Breast epithelium (tissue), 4 donors: ENCODE data around the gene ARHGAP31. TPM values are rescaled to one million over a fixed set of nuclear protein-coding genes. Genes with fewer than 3 reads are reported as not detected.
"Not testable (repeated sequence)": the region's sequence is repeated elsewhere in the genome, so short reads cannot be mapped to it uniquely, and the experiment has no call there.

Experiments
- DNase-seq, 2 donors: peaks; one replicate each; pipeline ENCODE4 v3.0.0-alpha.2; 2019; ENCODE audit warnings: low spot score in 2 of 2
- H3K27ac ChIP-seq, 2 donors: fragments of 200-600 bp; sonication (generic) in 1 of 2; one replicate each; pipeline ENCODE4 v1.5.1; 2016 to 2019; ENCODE audit warnings: mild to moderate bottlenecking in 1 of 2
- H3K27me3 ChIP-seq, 2 donors: fragments of 200-600 bp; sonication (generic) in 1 of 2; one replicate each; pipeline versions ENCODE4 v1.5.1 to v1.6.0; 2017 to 2019; ENCODE audit warnings: control low read depth in 1 of 2, mild to moderate bottlenecking in 1 of 2
- H3K36me3 ChIP-seq: fragments of 200-600 bp; one replicate; pipeline ENCODE4 v1.5.1; 2019
- H3K4me1 ChIP-seq, 2 donors: fragments of 200-600 bp; sonication (generic); one replicate each; pipeline ENCODE4 v1.5.1; 2016 to 2019; ENCODE audit warnings: control low read depth in 1 of 2
- H3K4me3 ChIP-seq, 3 donors: fragments of 200-600 bp; sonication (generic); 1 replicate in 2 of 3; 2 replicates in 1 of 3; pipeline ENCODE4 v1.5.1; 2016 to 2019; ENCODE audit warnings: mild to moderate bottlenecking in 3 of 3, moderate library complexity in 2 of 3
- H3K9me3 ChIP-seq, 2 donors: fragments of 200-600 bp; sonication (generic) in 1 of 2; one replicate each; pipeline ENCODE4 v1.5.1; 2016 to 2019; ENCODE audit warnings: control low read depth in 1 of 2
- POLR2A ChIP-seq: fragments of 450-650 bp; IDR thresholded peaks from one replicate; pipeline ENCODE4 v1.6.1; 2016; ENCODE audit warnings: antibody characterized with exemption, mild to moderate bottlenecking, moderate library complexity
- POLR2AphosphoS5 ChIP-seq, 3 donors: sonication (generic); formaldehyde crosslinking; IDR thresholded peaks; one replicate each; pipeline ENCODE4 v1.6.1; 2017; ENCODE audit warnings: antibody characterized with exemption in 3 of 3
- intact Hi-C: fragments of 100-400 bp; cut with DNase I; formaldehyde crosslinking; loops from one replicate; pipeline ENCODE4 v1.15.1; 2023; ENCODE audit warnings: low total_unique reads
- total RNA-seq, 3 donors: library from RNA; depleted of rRNA; stranded (reverse); fragments of >200 nt; gene quantifications; one replicate each; pipeline ENCODE4 v1.1.0, GENCODE V29; 2016
- TF ChIP-seq, protein P1 (sequence below), 3 donors: fragments of 450-650 bp; IDR thresholded peaks; one replicate each; pipeline ENCODE4 v1.5.1; 2016 to 2017; ENCODE audit warnings: antibody characterized with exemption in 3 of 3, mild to moderate bottlenecking in 3 of 3, moderate library complexity in 3 of 3

The ARHGAP31 gene
- total RNA-seq, 3 donors from 2014 or later: 11.6 to 19.3 (median 18.2) TPM

DNA sequence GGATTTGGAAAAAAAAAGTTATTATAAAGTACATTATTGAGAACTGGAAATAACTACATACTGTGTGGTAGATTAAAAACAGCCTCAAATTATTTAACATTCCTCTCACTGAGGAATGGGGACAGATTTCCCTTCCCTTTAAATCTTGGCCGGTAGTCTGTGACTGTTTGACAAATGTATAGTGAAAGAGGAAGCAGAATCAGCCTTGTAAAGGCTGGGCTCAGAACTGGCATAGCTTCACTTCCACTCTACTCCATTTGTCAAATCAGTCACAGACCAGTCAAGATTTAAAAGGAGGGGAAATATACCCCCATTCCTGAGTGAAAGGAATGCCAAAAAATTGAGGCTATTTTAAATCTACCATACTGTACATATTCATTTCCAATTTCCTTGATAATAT lies 35.3 kb upstream of the ARHGAP31 start:
- no peak overlapping the region for H3K4me3 ChIP-seq

DNA sequence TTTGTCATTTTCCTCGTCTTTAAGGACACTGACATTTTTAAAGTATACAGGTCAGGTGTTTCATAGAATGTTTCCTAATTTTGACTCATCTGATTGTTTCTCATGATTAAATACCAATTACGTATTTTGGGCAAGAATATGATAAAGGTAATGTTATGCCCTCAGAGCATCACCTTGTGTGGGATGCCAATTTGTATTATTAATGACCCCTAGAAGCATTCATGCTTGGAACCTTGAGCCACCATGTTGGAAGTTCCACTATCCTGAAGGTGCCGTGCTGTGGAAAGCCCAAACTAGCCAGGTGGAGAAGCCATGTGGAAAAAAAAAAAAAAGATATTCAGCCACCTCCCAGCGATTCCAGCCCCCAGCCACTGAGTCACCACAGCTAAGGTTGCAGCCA lies 34.4 kb upstream of the ARHGAP31 start:
- TF ChIP-seq POLR2A (no peak), POLR2AphosphoS5 (IDR thresholded peaks at IDR 0.05) (no peak)
- TF ChIP-seq, protein P1, sequence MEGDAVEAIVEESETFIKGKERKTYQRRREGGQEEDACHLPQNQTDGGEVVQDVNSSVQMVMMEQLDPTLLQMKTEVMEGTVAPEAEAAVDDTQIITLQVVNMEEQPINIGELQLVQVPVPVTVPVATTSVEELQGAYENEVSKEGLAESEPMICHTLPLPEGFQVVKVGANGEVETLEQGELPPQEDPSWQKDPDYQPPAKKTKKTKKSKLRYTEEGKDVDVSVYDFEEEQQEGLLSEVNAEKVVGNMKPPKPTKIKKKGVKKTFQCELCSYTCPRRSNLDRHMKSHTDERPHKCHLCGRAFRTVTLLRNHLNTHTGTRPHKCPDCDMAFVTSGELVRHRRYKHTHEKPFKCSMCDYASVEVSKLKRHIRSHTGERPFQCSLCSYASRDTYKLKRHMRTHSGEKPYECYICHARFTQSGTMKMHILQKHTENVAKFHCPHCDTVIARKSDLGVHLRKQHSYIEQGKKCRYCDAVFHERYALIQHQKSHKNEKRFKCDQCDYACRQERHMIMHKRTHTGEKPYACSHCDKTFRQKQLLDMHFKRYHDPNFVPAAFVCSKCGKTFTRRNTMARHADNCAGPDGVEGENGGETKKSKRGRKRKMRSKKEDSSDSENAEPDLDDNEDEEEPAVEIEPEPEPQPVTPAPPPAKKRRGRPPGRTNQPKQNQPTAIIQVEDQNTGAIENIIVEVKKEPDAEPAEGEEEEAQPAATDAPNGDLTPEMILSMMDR (IDR thresholded peaks at IDR 0.05): no peak
- Histone ChIP-seq H3K27me3 (no peaks in the 10 kb centered on the region), H3K4me3 (no peak overlapping the region), H3K9me3 (no peaks in the 10 kb centered on the region), H3K27ac (no peak overlapping the region), H3K4me1 (no peaks in the 10 kb centered on the region), H3K36me3 (no peaks in the 10 kb centered on the region)
- intact Hi-C loops: no loop called here
- no peak for DNase-seq

More for the DNA sequence above, 35.3 kb upstream of the ARHGAP31 start:
- Histone ChIP-seq H3K27me3 (no peaks in the 10 kb centered on the region), H3K4me1 (no peaks in the 10 kb centered on the region), H3K36me3 (no peaks in the 10 kb centered on the region), H3K27ac (no peak overlapping the region), H3K9me3 (no peaks in the 10 kb centered on the region)
- DNase-seq: no peak
- intact Hi-C loops: no loop called here
- TF ChIP-seq, protein P1 (IDR thresholded peaks at IDR 0.05): no peak
- TF ChIP-seq POLR2AphosphoS5 (IDR thresholded peaks at IDR 0.05) (no peak), POLR2A (no peak)

DNA sequence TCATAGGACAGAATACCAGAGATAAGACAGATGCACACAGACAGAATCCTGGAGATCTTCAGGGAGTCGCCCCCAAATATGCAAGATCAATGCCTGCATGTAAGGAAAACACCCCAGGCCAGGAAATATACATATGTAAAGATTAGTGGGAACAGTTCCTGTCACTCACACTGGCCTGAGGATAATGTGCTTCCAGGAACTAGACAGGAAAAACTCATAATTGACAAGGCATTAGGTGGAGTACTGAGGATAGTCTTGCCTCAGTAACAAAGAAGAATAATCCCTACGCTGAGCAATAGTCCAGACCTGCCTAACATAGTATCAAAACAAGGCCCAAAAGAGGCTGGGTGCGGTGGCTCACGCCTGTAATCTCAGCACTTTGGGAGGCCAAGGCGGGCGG lies 33.1 kb upstream of the ARHGAP31 start:
- intact Hi-C loops: no loop called here
- no peak for DNase-seq

DNA sequence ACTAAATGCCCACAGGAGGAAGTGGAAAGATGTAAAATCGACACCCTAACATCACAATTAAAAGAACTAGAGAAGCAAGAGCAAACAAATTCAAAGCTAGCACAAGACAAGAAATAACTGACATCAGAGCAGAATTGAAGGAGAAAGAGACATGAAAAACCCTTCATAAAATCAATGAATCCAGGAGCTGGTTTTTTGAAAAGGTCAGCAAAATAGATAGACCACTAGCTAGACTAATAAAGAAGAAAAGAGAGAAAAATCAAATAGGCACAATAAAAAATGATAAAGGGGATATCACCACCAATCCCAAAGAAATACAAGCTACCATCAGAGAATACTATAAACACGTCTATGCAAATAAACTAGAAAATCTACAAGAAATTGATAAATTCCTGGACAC lies 24.0 kb upstream of the ARHGAP31 start:
- H3K9me3 ChIP-seq, H3K36me3 ChIP-seq, H3K27ac ChIP-seq, H3K4me3 ChIP-seq, H3K27me3 ChIP-seq, intact Hi-C loops, H3K4me1 ChIP-seq, DNase-seq: not testable (repeated sequence)

More for the DNA sequence above, 33.1 kb upstream of the ARHGAP31 start:
- Histone ChIP-seq H3K4me1 (no peaks in the 10 kb centered on the region), H3K36me3 (no peaks in the 10 kb centered on the region), H3K9me3 (no peaks in the 10 kb centered on the region), H3K4me3 (no peak overlapping the region), H3K27me3 (no peaks in the 10 kb centered on the region), H3K27ac (no peak overlapping the region)
- no peak for TF ChIP-seq POLR2A
- TF ChIP-seq, protein P1 (IDR thresholded peaks at IDR 0.05): no peak
- TF ChIP-seq POLR2AphosphoS5 (IDR thresholded peaks at IDR 0.05): no peak

DNA sequence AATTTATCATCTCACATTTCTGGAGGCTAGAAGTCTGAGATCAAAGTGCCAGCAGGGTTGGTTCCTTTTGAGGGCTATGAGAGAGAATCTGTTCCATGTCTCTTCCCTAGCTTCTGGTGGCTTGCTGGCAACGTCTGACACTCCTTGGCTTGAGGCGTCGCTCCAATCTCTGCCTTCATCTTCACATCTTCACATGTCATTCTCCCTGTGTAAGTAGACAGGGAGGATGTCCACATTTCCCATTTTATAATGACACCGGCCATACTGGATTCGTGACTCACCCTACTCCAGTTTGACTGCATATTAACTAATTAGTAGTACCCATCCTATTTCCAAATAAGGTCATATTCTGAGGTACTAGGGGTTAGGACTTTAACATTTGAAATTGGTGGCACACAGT lies 17.5 kb upstream of the ARHGAP31 start:
- no peaks in the 10 kb centered on the region for H3K36me3 ChIP-seq
- no peak overlapping the region for H3K27ac ChIP-seq
- H3K4me3 ChIP-seq: no peak overlapping the region
- no peak for TF ChIP-seq POLR2AphosphoS5 (IDR thresholded peaks at IDR 0.05)
- TF ChIP-seq, protein P1 (IDR thresholded peaks at IDR 0.05): no peak
- TF ChIP-seq POLR2A: no peak
- no peak for DNase-seq
- no peaks in the 10 kb centered on the region for H3K9me3 ChIP-seq
- no peaks in the 10 kb centered on the region for H3K4me1 ChIP-seq
- intact Hi-C loops: no loop called here
- H3K27me3 ChIP-seq: no peaks in the 10 kb centered on the region

DNA sequence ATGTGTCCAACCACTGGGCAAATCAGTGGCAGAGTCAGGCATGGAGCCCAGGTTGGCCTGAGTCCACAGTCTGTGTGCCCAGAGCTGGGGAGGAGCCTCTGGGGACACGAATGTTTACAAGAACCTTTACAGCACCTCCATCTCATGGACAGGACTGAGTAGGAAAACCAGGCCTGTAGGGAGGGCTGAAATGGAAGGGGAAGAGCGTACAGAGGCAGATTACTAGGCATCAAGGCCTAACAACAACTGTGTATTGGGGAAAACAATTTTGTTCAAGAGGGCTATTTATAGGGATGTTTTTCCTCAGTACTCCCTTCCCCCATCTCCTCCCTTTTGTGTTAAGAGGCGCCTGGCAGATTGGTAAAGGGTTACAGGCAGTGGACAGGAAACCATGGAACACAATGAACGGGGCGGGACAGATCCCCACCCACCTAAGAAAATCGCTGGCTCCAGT lies 15.1 kb upstream of the ARHGAP31 start:
- H3K4me1 ChIP-seq: no peaks in the 10 kb centered on the region
- H3K36me3 ChIP-seq: no peaks in the 10 kb centered on the region
- DNase-seq: no peak
- no peaks in the 10 kb centered on the region for H3K27me3 ChIP-seq
- H3K27ac ChIP-seq: peak overlapping the region in 1 of 2 donors; percentile 75
- TF ChIP-seq, protein P1 (IDR thresholded peaks at IDR 0.05): no peak
- TF ChIP-seq POLR2A: no peak
- peak in 2 of 3 donors; percentile 4 to 28 for TF ChIP-seq POLR2AphosphoS5 (IDR thresholded peaks at IDR 0.05)
- peaks cover 10 to 13% of the 10 kb centered on the region in 2 donors for H3K9me3 ChIP-seq
- intact Hi-C loops: no loop called here
- H3K4me3 ChIP-seq: no peak overlapping the region
